Measurements from ENCODE around the gene ZNF14. TPM values are rescaled to one million over a fixed set of nuclear protein-coding genes. Genes with fewer than 3 reads are reported as not detected.

The ZNF14 gene
- total and polyA plus RNA-seq, 2 of the 13 experiments (the other 11 are each of a cell fraction or from before 2014, with no cell fraction given) = 1.9 to 6.2 TPM

DNA sequence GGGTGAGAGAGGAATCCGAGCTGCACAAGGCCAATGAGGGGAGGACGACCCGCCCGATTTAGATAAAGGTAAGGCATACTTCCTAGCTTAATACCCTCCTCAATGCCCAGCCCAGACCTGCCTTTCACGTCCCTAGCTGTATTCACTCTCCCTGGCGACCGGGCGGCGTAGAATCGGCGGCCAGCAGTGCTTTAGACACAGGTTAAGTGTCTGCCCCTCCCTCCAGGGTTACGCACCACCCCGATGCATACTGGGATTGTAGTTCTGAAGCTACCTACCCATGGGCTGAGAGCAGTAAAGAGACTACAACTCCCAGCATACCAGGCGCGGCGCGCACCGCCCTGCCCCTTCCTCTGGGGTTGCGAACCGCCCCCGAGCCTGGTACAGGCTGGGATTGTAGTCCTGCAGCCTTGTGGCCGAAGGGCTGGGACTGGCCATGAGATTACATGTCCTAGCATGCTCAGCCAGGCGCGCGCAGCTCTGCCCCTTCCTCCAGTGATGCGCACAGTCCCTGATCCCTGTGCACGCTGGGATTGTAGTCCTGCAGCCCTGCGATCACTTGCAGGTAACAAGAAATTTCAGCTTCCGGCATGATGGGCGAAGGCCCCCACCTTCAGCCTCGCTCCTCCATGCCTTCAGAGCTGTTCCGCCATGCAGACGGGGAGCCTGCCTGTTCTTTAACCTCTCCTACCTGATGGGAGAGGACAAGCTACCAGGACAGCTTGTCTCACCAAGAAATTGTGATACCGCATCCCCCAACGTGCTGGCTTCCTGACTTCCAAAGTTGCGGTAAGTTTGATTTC, 43.5 kb upstream of the ZNF14 start (continued):
- TF ChIP-seq, protein P1, sequence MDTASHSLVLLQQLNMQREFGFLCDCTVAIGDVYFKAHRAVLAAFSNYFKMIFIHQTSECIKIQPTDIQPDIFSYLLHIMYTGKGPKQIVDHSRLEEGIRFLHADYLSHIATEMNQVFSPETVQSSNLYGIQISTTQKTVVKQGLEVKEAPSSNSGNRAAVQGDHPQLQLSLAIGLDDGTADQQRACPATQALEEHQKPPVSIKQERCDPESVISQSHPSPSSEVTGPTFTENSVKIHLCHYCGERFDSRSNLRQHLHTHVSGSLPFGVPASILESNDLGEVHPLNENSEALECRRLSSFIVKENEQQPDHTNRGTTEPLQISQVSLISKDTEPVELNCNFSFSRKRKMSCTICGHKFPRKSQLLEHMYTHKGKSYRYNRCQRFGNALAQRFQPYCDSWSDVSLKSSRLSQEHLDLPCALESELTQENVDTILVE (CRISPR knock-in tag; IDR thresholded peaks at IDR 0.05) = no peak; the same call in 1 of the 2 replicates
- TF ChIP-seq ZNF343 (CRISPR knock-in tag; IDR thresholded peaks at IDR 0.05) (0 out of 2 replicates have a peak, but pooled peaks have one; percentile 64), ZNF616 (CRISPR knock-in tag; IDR thresholded peaks at IDR 0.05; ENCODE audit: low read depth) (0 out of 2 replicates have a peak, but pooled peaks have one; percentile 35), HMGXB3 (CRISPR knock-in tag; IDR thresholded peaks at IDR 0.05; ENCODE audit: borderline replicate concordance) (peak; percentile 63; the same call in 1 of the 2 replicates), ZNF883 (CRISPR knock-in tag; IDR thresholded peaks at IDR 0.05; ENCODE audit: not compliant biosample characterization) (no peak), ARID4A (CRISPR knock-in tag; IDR thresholded peaks at IDR 0.05; ENCODE audit: borderline replicate concordance) (peak; percentile 94; the same call in 1 of the 2 replicates), ZNF367 (CRISPR knock-in tag; IDR thresholded peaks at IDR 0.05; ENCODE audit: borderline replicate concordance) (no peak), CENPX (CRISPR knock-in tag; IDR thresholded peaks at IDR 0.05) (no peak), U2AF2 (IDR thresholded peaks at IDR 0.05; ENCODE audit: low read depth, low read length) (no peak), SIX1 (CRISPR knock-in tag; IDR thresholded peaks at IDR 0.05; ENCODE audit: borderline replicate concordance) (peak; percentile 49; the same call in 1 of the 2 replicates), RORA (CRISPR knock-in tag; IDR thresholded peaks at IDR 0.05) (no peak)
- TF ChIP-seq, protein P2, sequence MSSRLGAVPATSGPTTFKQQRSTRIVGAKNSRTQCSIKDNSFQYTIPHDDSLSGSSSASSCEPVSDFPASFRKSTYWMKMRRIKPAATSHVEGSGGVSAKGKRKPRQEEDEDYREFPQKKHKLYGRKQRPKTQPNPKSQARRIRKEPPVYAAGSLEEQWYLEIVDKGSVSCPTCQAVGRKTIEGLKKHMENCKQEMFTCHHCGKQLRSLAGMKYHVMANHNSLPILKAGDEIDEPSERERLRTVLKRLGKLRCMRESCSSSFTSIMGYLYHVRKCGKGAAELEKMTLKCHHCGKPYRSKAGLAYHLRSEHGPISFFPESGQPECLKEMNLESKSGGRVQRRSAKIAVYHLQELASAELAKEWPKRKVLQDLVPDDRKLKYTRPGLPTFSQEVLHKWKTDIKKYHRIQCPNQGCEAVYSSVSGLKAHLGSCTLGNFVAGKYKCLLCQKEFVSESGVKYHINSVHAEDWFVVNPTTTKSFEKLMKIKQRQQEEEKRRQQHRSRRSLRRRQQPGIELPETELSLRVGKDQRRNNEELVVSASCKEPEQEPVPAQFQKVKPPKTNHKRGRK (CRISPR knock-in tag; IDR thresholded peaks at IDR 0.05) = no peak
